Measurements from ENCODE around the gene ZNF512.

DNA sequence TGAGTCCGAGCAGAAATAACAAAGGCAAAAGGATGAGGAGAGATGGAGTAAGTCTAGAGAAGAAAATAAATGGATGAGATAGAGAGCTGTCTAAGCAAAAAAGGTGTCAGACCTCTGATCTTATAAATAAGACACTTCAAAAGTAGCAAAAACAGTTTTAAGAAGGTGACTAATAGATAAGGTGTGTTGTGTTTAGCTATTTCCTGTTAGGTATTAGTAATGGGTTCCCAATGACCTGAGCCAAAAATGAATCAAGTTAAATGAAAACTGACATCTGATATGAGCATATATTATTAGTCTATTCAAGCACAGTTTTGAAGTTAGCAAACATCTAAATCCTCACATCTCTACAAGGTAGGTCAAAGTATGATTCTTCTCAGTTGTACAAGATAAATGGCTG is 69.9 kb downstream of the ZNF512 start:
- TF ChIP-seq CTCF (IDR thresholded peaks at IDR 0.05) (no peak), POLR2A (IDR thresholded peaks at IDR 0.05) (no peak), POLR2AphosphoS5 (IDR thresholded peaks at IDR 0.05) (no peak)
